Hepatocyte (in vitro differentiated cells): ENCODE measurements around the gene UBN2. TPM values are rescaled to one million over a fixed set of nuclear protein-coding genes. Genes with fewer than 3 reads are reported as not detected.

ENCODE experiments used
- DNase-seq: peaks from one replicate; pipeline ENCODE4 v3.0.0-alpha.2; 2016; ENCODE audit warnings: low spot score
- H2AFZ ChIP-seq: fragments of 200-600 bp; sonication (generic); 2 replicates; pipeline ENCODE4 v1.6.0; 2016; ENCODE audit warnings: antibody characterized with exemption, mild to moderate bottlenecking
- H3K27ac ChIP-seq: fragments of 200-600 bp; sonication (generic); 2 replicates; pipeline ENCODE4 v1.5.1; 2016; ENCODE audit warnings: mild to moderate bottlenecking
- H3K27me3 ChIP-seq: fragments of 200-600 bp; sonication (generic); 2 replicates; pipeline ENCODE4 v1.6.1; 2016
- H3K36me3 ChIP-seq: fragments of 200-600 bp; sonication (generic); replicated peaks from 2 replicates; pipeline ENCODE4 v1.5.1; 2016; ENCODE audit warnings: low read depth; ENCODE audit not compliant: insufficient read depth
- H3K4me1 ChIP-seq: fragments of 200-600 bp; sonication (generic); 2 replicates; pipeline ENCODE4 v1.5.1; 2016; ENCODE audit warnings: mild to moderate bottlenecking, moderate library complexity; ENCODE audit not compliant: insufficient read depth
- H3K4me2 ChIP-seq: fragments of 200-600 bp; sonication (generic); 2 replicates; pipeline ENCODE4 v1.6.0; 2016
- H3K4me3 ChIP-seq: fragments of 200-600 bp; sonication (generic); 2 replicates; pipeline ENCODE4 v1.5.1; 2016; ENCODE audit warnings: mild to moderate bottlenecking
- H3K79me2 ChIP-seq: fragments of 200-600 bp; sonication (generic); 2 replicates; pipeline ENCODE4 v1.6.0; 2017; ENCODE audit warnings: mild to moderate bottlenecking
- H3K9me2 ChIP-seq: fragments of 200-600 bp; sonication (generic); replicated peaks from 2 replicates; pipeline ENCODE4 v1.6.0; 2017; ENCODE audit warnings: mild to moderate bottlenecking; ENCODE audit not compliant: insufficient read depth
- H3K9me3 ChIP-seq: fragments of 200-600 bp; sonication (generic); 2 replicates; pipeline ENCODE4 v1.5.1; 2016; ENCODE audit warnings: low read depth, mild to moderate bottlenecking
- H4K20me1 ChIP-seq: fragments of 200-600 bp; sonication (generic); 2 replicates; pipeline ENCODE4 v1.6.0; 2016; ENCODE audit warnings: mild to moderate bottlenecking; ENCODE audit not compliant: insufficient read depth, poor library complexity, severe bottlenecking
- EZH2 ChIP-seq: fragments of 200-600 bp; sonication (generic); IDR thresholded peaks from 2 replicates; pipeline ENCODE4 v1.6.1; 2016; ENCODE audit warnings: antibody characterized with exemption, mild to moderate bottlenecking, borderline replicate concordance
- EZH2phosphoT487 ChIP-seq: fragments of 200-600 bp; sonication (generic); IDR thresholded peaks from one replicate; pipeline ENCODE4 v1.6.1; 2018; ENCODE audit warnings: antibody characterized with exemption, mild to moderate bottlenecking, low read depth, moderate library complexity; ENCODE audit not compliant: unreplicated experiment, severe bottlenecking
- WGBS: methylation state at CpG from one replicate; pipeline ENCODE4 v1.1.6; 2016; ENCODE audit warnings: low lambda C conversion rate; ENCODE audit errors: missing lambda C conversion rate; 5-methylcytosine and 5-hydroxymethylcytosine counted together
- polyA plus RNA-seq: library from polyadenylated mRNA; unstranded; fragments of >200 nt; fragmentation: Nextera tagmentation; extraction: Ambion mirVana; gene quantifications from 2 replicates; pipeline ENCODE4 v1.2.1, GENCODE V29; 2016
- total RNA-seq: library from RNA; depleted of rRNA; stranded (reverse); fragments of >200 nt; gene quantifications from 2 replicates; pipeline ENCODE4 v1.2.3, GENCODE V29; 2014
- TF ChIP-seq, protein P1 (sequence below): fragments of 200-600 bp; sonication (generic); IDR thresholded peaks from 2 replicates; pipeline ENCODE4 v1.5.1; 2016; ENCODE audit warnings: antibody characterized with exemption, mild to moderate bottlenecking; ENCODE audit not compliant: poor library complexity

UBN2 gene
- total and polyA plus RNA-seq, 2 experiments from 2014 or later: 4.5 to 12.9 TPM

GRCh38 chr7:139255290-139255689 is 24.3 kb downstream of the UBN2 start:
- Histone ChIP-seq H3K27ac (no peak overlapping the region), H3K4me3 (no peak overlapping the region), H3K27me3 (no peaks in the 10 kb centered on the region), H3K9me3 (no peaks in the 10 kb centered on the region), H2AFZ (no peak overlapping the region), H4K20me1 (no peaks in the 10 kb centered on the region), H3K4me1 (no peaks in the 10 kb centered on the region), H3K36me3 (no peaks in the 10 kb centered on the region), H3K79me2 (no peaks in the 10 kb centered on the region), H3K9me2 (no peaks in the 10 kb centered on the region), H3K4me2 (no peak overlapping the region)
- DNase-seq: no peak
- no peak for TF ChIP-seq EZH2
- TF ChIP-seq, protein P1, sequence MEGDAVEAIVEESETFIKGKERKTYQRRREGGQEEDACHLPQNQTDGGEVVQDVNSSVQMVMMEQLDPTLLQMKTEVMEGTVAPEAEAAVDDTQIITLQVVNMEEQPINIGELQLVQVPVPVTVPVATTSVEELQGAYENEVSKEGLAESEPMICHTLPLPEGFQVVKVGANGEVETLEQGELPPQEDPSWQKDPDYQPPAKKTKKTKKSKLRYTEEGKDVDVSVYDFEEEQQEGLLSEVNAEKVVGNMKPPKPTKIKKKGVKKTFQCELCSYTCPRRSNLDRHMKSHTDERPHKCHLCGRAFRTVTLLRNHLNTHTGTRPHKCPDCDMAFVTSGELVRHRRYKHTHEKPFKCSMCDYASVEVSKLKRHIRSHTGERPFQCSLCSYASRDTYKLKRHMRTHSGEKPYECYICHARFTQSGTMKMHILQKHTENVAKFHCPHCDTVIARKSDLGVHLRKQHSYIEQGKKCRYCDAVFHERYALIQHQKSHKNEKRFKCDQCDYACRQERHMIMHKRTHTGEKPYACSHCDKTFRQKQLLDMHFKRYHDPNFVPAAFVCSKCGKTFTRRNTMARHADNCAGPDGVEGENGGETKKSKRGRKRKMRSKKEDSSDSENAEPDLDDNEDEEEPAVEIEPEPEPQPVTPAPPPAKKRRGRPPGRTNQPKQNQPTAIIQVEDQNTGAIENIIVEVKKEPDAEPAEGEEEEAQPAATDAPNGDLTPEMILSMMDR: no peak
- no peak for TF ChIP-seq EZH2phosphoT487
- WGBS: 96% methylated on average over 4 of the region's 4 CpGs

- Histone ChIP-seq H4K20me1 (no peaks in the 10 kb centered on the region), H3K79me2 (no peaks in the 10 kb centered on the region), H3K4me1 (no peaks in the 10 kb centered on the region), H2AFZ (no peak overlapping the region), H3K4me2 (no peak overlapping the region), H3K4me3 (no peak overlapping the region), H3K27ac (no peak overlapping the region), H3K9me2 (no peaks in the 10 kb centered on the region), H3K36me3 (peaks cover 5% of the 10 kb centered on the region), H3K9me3 (no peaks in the 10 kb centered on the region), H3K27me3 (no peaks in the 10 kb centered on the region)
- 98% methylated on average over 6 of the region's 6 CpGs for WGBS
- DNase-seq: no peak
- TF ChIP-seq, protein P1: no peak
- TF ChIP-seq EZH2 (no peak), EZH2phosphoT487 (no peak)
These were observed 28.1 kb downstream of the UBN2 start for GRCh38 chr7:139259142-139259541.

DNA sequence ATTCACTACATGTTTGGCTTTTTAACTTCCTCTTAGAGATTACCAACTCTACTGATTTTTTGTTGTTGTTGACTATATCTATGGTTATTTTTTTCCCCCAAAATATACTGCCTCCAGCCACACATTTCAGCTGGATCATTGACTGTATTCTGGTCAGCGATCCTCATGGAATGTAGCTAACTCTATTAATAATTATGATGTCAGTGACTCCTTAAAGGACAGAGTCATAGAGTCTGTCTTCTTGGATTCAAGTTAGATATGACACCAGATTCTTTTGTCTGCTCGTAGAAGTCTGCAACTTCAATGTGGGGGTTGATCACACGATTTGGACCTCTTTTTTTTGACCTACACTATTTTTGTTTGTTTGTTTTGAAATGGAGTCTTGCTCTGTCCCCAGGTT is 33.2 kb downstream of the UBN2 start:
- no peak overlapping the region for H2AFZ ChIP-seq
- no peaks in the 10 kb centered on the region for H3K9me3 ChIP-seq
- no peaks in the 10 kb centered on the region for H4K20me1 ChIP-seq
- WGBS: 98% methylated on average over 3 of the region's 3 CpGs
- no peaks in the 10 kb centered on the region for H3K4me1 ChIP-seq
- TF ChIP-seq EZH2phosphoT487: no peak
- TF ChIP-seq, protein P1: no peak
- TF ChIP-seq EZH2: no peak
- H3K4me3 ChIP-seq: no peak overlapping the region
- DNase-seq: no peak
- no peaks in the 10 kb centered on the region for H3K79me2 ChIP-seq
- H3K27me3 ChIP-seq: no peaks in the 10 kb centered on the region
- peaks cover 5% of the 10 kb centered on the region for H3K36me3 ChIP-seq
- H3K4me2 ChIP-seq: no peak overlapping the region
- H3K9me2 ChIP-seq: no peaks in the 10 kb centered on the region
- H3K27ac ChIP-seq: no peak overlapping the region

DNA sequence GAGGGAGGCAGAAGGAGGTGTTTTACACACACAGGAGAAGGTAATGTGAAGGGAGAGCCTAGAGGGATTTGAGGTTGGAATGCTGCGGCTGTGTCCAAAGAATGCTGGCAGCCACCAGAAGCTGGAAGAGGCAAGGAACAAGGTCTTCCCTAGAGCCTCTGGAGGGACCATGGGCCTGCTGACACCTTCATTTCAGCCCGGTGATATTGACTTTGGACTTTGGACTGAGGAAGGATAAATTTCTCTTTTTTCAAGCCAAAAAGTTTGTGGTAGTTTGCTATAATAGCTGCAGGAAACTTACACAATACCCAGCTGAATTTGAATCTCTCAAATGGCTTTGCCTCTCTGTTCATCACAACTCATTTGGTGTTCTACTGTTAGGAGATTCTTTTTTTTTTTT is 34.6 kb downstream of the UBN2 start:
- no peak overlapping the region for H3K4me2 ChIP-seq
- no peak overlapping the region for H2AFZ ChIP-seq
- H4K20me1 ChIP-seq: no peaks in the 10 kb centered on the region
- H3K36me3 ChIP-seq: peaks cover 5% of the 10 kb centered on the region
- H3K79me2 ChIP-seq: no peaks in the 10 kb centered on the region
- H3K27me3 ChIP-seq: no peaks in the 10 kb centered on the region
- no peaks in the 10 kb centered on the region for H3K4me1 ChIP-seq
- H3K9me3 ChIP-seq: no peaks in the 10 kb centered on the region
- no peak overlapping the region for H3K4me3 ChIP-seq
- H3K27ac ChIP-seq: no peak overlapping the region
- TF ChIP-seq EZH2phosphoT487 (no peak), EZH2 (no peak)
- TF ChIP-seq, protein P1: no peak
- no peak for DNase-seq
- no peaks in the 10 kb centered on the region for H3K9me2 ChIP-seq
- 95% methylated on average over 2 of the region's 2 CpGs for WGBS
